Measurements from ENCODE around the gene USP40.

Gene USP40

DNA sequence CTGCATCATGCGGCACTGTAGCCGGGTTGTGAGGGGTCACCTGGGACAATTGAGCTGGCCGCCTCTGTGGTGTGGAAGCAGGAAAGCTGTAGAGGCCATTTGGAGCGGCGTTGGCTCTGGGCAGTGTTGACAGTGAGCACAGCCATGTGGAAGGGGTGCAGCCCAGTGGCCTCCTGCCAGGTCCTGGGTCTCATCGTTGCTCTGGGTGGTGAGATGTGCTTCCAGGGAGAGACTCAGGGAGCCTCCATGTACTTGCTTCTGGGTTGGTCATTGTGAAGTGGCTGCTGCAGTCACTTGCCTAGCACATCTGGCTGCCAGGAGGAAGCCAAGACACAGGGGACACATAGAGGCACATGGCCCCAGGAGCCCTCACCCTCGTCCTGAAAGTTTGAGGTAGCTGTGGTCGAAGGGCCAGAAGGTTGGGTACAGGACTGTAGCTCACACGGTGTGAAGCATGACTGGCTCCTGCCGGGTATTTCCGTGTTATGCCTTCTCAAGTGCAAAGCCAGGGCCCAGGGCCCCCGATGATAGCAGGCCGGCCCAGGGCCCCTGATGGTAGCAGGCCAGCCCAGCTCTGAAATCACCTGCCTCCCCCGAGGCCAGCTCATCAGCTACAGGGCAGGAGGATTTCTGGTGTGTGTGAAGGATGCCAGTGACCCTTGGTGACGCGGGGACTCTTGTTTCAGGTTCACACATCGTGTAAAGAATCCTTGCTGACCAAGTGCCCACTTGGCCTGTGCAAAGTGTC lies 129.7 kb downstream of the USP40 start:
- TF ChIP-seq, protein P1, sequence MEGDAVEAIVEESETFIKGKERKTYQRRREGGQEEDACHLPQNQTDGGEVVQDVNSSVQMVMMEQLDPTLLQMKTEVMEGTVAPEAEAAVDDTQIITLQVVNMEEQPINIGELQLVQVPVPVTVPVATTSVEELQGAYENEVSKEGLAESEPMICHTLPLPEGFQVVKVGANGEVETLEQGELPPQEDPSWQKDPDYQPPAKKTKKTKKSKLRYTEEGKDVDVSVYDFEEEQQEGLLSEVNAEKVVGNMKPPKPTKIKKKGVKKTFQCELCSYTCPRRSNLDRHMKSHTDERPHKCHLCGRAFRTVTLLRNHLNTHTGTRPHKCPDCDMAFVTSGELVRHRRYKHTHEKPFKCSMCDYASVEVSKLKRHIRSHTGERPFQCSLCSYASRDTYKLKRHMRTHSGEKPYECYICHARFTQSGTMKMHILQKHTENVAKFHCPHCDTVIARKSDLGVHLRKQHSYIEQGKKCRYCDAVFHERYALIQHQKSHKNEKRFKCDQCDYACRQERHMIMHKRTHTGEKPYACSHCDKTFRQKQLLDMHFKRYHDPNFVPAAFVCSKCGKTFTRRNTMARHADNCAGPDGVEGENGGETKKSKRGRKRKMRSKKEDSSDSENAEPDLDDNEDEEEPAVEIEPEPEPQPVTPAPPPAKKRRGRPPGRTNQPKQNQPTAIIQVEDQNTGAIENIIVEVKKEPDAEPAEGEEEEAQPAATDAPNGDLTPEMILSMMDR (IDR thresholded peaks at IDR 0.05; ENCODE audit: low read depth, low read length) = no peak
- H3K27ac ChIP-seq = no peak overlapping the region
- 0 out of 2 replicates have a peak, but pooled peaks cover 3% of the 10 kb centered on the region for H3K36me3 ChIP-seq
- no peaks in the 10 kb centered on the region for H3K9me3 ChIP-seq (ENCODE audit: severe bottlenecking)
- no peaks in the 10 kb centered on the region for H3K27me3 ChIP-seq (ENCODE audit: insufficient read depth, low read depth, severe bottlenecking)
- DNase-seq = no peak
- no peak overlapping the region for H3K4me3 ChIP-seq (ENCODE audit: low read depth, low read length)

DNA sequence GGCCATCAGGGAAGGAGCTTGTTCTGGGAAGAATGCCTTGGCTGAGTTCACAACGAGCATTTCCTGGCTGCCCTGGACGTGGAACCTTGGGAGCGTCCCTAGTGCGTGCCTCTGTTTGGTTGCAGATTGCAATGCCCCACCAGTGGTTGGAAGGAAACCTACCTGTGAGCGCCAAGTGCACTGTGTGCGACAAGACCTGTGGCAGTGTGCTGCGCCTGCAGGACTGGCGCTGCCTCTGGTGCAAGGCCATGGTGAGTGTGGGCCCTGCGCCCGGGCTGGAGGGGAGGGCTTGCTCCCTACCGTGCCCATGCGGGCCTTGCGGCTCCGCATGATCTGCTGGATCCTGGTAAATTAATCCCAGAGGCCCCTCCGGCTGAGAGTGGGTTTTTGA lies 130.4 kb downstream of the USP40 start:
- Histone ChIP-seq H3K36me3 (0 out of 2 replicates have a peak, but pooled peaks cover 3% of the 10 kb centered on the region), H3K9me3 (ENCODE audit: severe bottlenecking) (no peaks in the 10 kb centered on the region), H3K4me3 (ENCODE audit: low read depth, low read length) (no peak overlapping the region), H3K27me3 (ENCODE audit: insufficient read depth, low read depth, severe bottlenecking) (no peaks in the 10 kb centered on the region), H3K27ac (no peak overlapping the region)
- TF ChIP-seq, protein P1 (IDR thresholded peaks at IDR 0.05; ENCODE audit: low read depth, low read length) = no peak
- no peak for DNase-seq

DNA sequence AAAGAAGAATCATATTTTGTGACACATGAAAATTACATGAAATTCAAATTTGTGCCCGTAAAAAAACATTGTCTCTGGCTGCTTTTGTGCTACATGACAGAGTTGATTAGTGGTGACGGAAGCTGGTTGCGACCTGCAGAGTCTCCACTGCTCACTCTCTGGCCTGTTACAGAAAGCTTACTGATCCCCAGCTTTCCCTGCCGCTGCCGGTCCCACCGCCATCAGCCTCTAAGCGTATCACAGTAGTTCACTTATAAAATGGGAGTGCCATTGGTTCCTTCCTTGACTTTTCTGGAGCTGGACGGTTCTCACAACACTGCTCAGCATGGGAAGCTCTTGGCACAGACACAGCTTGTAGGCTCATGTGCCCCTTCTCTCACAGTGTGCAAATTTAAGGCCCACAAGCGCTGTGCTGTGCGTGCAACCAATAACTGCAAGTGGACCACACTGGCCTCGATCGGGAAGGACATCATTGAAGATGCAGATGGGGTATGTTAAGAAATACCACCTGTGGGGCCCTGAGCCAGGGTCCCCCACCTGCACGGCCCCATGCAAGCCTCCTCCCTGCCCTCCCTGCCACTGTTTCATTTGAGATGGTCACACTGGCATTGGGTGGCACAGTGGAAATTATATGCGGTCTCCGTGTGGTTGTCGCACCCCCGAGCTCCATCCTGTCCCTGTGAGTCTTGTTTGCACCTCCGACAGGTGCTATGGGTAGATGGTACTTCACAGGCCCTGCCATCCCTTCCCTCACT lies 131.0 kb downstream of the USP40 start:
- Histone ChIP-seq H3K27ac (no peak overlapping the region), H3K27me3 (ENCODE audit: insufficient read depth, low read depth, severe bottlenecking) (no peaks in the 10 kb centered on the region), H3K9me3 (ENCODE audit: severe bottlenecking) (no peaks in the 10 kb centered on the region), H3K4me3 (ENCODE audit: low read depth, low read length) (no peak overlapping the region), H3K36me3 (0 out of 2 replicates have a peak, but pooled peaks cover 3% of the 10 kb centered on the region)
- TF ChIP-seq, protein P1 (IDR thresholded peaks at IDR 0.05; ENCODE audit: low read depth, low read length) = no peak
- no peak for DNase-seq

DNA sequence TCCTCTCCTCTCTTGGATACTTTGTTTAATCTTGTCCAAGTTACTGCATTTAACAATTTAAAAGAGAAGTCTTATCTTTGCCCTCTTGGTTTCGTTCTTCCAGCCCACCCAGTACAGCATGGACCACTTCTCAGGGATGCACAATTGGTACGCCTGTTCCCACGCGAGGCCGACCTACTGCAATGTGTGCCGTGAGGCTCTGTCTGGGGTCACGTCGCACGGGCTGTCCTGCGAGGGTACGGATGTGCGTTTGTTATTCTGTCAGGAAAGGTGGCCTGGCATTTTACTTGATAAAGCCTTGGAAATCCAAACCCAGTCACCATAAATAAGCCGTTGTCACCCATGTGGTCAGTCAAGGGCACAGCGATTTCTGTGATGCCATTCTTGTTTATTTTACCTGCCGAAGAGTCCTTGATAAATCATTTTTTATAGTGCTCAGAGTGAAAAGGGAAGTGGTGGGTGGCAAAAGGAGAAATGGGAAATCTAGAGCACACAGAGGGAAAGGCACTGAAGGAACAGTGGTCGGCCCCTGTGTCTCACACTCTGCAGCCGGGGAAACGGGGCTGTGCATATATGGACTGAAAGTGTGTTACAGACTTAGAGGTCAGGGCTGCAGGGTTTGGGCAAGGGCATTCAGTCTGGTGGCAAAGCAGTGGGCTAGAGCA lies 131.8 kb downstream of the USP40 start:
- Histone ChIP-seq H3K4me3 (ENCODE audit: low read depth, low read length) (no peak overlapping the region), H3K36me3 (0 out of 2 replicates have a peak, but pooled peaks cover 3% of the 10 kb centered on the region), H3K9me3 (ENCODE audit: severe bottlenecking) (no peaks in the 10 kb centered on the region), H3K27me3 (ENCODE audit: insufficient read depth, low read depth, severe bottlenecking) (no peaks in the 10 kb centered on the region), H3K27ac (no peak overlapping the region)
- TF ChIP-seq, protein P1 (IDR thresholded peaks at IDR 0.05; ENCODE audit: low read depth, low read length) = no peak
- no peak for DNase-seq

DNA sequence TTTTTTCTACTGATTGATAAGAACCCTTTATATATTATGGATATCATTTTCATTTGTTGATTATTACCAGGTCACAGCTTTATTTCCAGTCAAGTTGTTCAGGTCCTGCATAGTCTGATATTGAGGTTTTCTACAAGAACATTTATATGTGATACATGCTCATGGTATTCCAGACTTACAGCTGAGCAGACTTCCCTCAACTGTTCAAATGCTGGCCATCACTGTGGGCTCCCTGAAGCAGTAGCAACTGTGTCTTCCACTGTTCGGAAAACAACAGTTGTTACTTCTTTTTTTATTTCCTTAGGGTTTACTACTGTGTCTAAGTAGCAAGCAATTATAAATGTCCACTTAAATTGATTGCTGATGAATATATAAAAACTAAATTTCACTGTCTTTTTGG lies 132.8 kb downstream of the USP40 start:
- no peak for DNase-seq
- H3K4me3 ChIP-seq (ENCODE audit: low read depth, low read length) = no peak overlapping the region
- H3K27ac ChIP-seq = no peak overlapping the region
- H3K9me3 ChIP-seq (ENCODE audit: severe bottlenecking) = no peaks in the 10 kb centered on the region
- TF ChIP-seq, protein P1 (IDR thresholded peaks at IDR 0.05; ENCODE audit: low read depth, low read length) = no peak
- H3K27me3 ChIP-seq (ENCODE audit: insufficient read depth, low read depth, severe bottlenecking) = no peaks in the 10 kb centered on the region
- H3K36me3 ChIP-seq = 0 out of 2 replicates have a peak, but pooled peaks cover 3% of the 10 kb centered on the region

Data from WERI-Rb-1 (cell line).